VCaP (cell line): ENCODE results near the gene FAM25A.
A peak's percentile ranks its signal among the peaks of the same experiment; 100 is the strongest.
"Not testable (repeated sequence)": the region's sequence is repeated elsewhere in the genome, so short reads cannot be mapped to it uniquely, and the experiment has no call there.

Source experiments
- H3K27ac ChIP-seq: fragments of 450-650 bp; 2 replicates; pipeline ENCODE4 v1.5.1; 2017
- CTCF ChIP-seq: fragments of 450-650 bp; conservative IDR thresholded peaks from 2 replicates; pipeline ENCODE4 v1.5.1; 2017; ENCODE audit warnings: mild to moderate bottlenecking, moderate library complexity

The FAM25A gene

GRCh38 chr10:86979977-86980448, 40.1 kb upstream of the FAM25A start:
- no peak overlapping the region for H3K27ac ChIP-seq
- TF ChIP-seq CTCF = no peak

- not testable (repeated sequence) for H3K27ac ChIP-seq
Observed at GRCh38 chr10:86981020-86981419, 39.1 kb upstream of the FAM25A start.

GRCh38 chr10:86981716-86982115, 38.4 kb upstream of the FAM25A start:
- H3K27ac ChIP-seq = no peak overlapping the region
- TF ChIP-seq CTCF = no peak

GRCh38 chr10:86984498-86984897, 35.6 kb upstream of the FAM25A start:
- not testable (repeated sequence) for H3K27ac ChIP-seq

- no peak for TF ChIP-seq CTCF
- peak overlapping the region; percentile 70 for H3K27ac ChIP-seq
Observed at GRCh38 chr10:86988520-86988919, 31.6 kb upstream of the FAM25A start.

DNA sequence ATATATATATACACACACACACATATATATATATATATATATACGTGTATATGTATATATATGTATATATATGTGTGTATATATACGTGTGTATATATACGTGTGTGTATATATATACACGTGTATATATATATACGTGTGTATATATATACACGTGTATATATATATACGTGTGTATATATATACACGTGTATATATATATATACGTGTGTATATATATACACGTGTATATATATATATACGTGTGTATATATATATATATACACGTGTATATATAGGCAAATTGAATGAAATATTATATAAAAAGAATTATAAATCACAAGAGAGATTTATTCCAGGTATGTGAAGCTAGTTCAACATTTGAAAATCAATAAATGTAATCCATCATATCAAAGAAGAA, 28.7 kb upstream of the FAM25A start:
- peak overlapping the region; percentile 85 for H3K27ac ChIP-seq

GRCh38 chr10:86992456-86992855, 27.6 kb upstream of the FAM25A start:
- TF ChIP-seq CTCF = no peak
- H3K27ac ChIP-seq = peak overlapping the region; percentile 85

GRCh38 chr10:86992929-86993328, 27.2 kb upstream of the FAM25A start:
- no peak for TF ChIP-seq CTCF
- H3K27ac ChIP-seq = peak overlapping the region; percentile 85

- H3K27ac ChIP-seq = not testable (repeated sequence)
Observed at GRCh38 chr10:86999802-87000403, 20.2 kb upstream of the FAM25A start.

GRCh38 chr10:87000491-87000890, 19.6 kb upstream of the FAM25A start:
- no peak for TF ChIP-seq CTCF

DNA sequence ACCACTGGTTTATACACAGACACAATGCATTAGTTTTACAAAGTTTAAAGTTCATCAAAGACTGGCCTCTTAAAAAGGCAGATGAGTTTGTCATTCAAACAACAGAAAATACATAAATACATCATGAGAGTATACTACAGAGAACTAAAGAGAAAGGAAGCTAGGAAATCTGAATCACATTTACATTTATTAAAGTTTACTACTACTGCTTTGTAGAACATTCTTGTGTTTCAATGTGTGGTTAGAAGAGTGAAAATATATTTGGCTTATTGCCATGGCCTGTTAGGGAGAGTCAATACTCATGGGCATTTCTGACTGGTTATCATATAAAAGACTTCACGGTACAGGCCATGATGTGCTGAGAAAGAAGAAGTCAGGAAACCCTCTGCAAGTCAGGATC, 13.0 kb upstream of the FAM25A start:
- peak overlapping the region; percentile 85 for H3K27ac ChIP-seq

More at GRCh38 chr10:87000491-87000890, 19.6 kb upstream of the FAM25A start:
- H3K27ac ChIP-seq = no peak overlapping the region

- H3K27ac ChIP-seq = peak overlapping the region; percentile 85
Observed at GRCh38 chr10:87007674-87008073, 12.4 kb upstream of the FAM25A start.

DNA sequence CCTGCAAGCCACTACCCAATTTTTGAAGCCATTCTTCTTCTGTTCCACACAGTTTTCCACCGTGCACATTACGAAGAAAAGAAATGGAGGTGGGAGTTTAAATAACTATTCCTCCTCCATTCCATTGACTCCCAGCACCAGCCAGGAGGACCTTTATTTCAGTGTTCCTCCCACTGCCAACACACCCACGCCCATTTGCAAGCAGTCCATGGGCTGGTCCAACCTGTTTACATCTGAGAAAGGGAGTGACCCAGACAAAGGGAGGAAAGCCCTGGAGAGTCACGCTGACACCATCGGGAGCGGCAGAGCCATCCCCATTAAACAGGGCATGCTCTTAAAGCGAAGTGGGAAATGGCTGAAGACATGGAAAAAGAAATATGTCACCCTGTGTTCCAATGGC, 11.8 kb upstream of the FAM25A start:
- H3K27ac ChIP-seq = peak overlapping the region; percentile 85

GRCh38 chr10:87009134-87009696, 10.9 kb upstream of the FAM25A start:
- H3K27ac ChIP-seq = peak overlapping the region; percentile 85; the same call in 1 of the 2 replicates
